ENCODE measurements around the gene SLC39A1.

DNA sequence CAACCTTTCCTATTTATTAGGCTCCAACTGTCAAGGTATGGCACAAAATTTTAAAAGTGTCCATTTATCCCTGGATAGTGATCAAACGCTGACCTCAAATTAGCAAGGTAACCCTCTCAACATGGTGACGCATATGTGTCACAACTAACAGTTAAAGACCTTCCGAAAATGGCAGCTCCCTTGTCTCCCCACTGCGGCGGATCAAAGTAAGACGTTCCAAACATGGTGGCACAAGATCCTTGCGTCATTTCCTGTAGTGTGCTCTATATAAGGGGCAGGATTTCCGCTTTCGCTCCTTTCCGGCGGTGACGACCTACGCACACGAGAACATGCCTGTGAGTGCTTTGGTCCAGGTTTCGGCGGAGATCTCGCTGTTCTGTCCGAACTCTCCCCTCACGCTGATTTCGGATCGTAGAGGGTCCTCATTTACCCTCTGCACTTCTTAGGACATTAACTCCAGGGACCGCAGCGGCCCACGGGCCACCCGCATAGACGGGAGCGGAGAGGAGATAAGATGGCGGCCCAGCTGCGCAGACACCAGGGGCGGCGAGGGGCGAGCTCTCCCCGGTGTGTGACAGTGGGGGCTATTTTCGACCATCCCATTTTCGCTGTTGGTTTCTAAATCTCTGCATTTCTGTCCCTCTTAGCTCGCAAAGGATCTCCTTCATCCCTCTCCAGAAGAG is 27.3 kb upstream of the SLC39A1 start, which contains the start of gene RPS27:
- TF ChIP-seq GATA2 (IDR thresholded peaks at IDR 0.05; ENCODE audit: low read depth, low read length) (peak; percentile 34), GATA3 (IDR thresholded peaks at IDR 0.05; ENCODE audit: low read depth, low read length) (no peak)

All from SH-SY5Y (cell line).